Gastrocnemius medialis (tissue), 4 donors: ENCODE data around the gene SMIM9. TPM values are rescaled to one million over a fixed set of nuclear protein-coding genes. Genes with fewer than 3 reads are reported as not detected.

Experiments
- ATAC-seq, 2 donors: fragments of 150-250 bp; one replicate each; pipeline ENCODE4 v1.9.1; 2016
- DNase-seq, 2 donors: peaks; one replicate each; pipeline ENCODE4 v3.0.0-alpha.2; 2019
- H3K27ac ChIP-seq, 4 donors: fragments of 200-600 bp; sonication (generic); 1 replicate in 1 of 4; 2 replicates in 3 of 4; pipeline ENCODE4 v1.5.1; 2016 to 2018; ENCODE audit warnings: mild to moderate bottlenecking in 2 of 4, moderate library complexity in 1 of 4
- H3K27me3 ChIP-seq, 3 donors: fragments of 200-600 bp; sonication (generic) in 2 of 3; 1 replicate in 1 of 3; 2 replicates in 2 of 3; pipeline versions ENCODE4 v1.5.1 to v1.6.0; 2016 to 2019; ENCODE audit warnings: mild to moderate bottlenecking in 1 of 3, moderate library complexity in 1 of 3
- H3K36me3 ChIP-seq, 2 donors: fragments of 200-600 bp; sonication (generic) in 1 of 2; one replicate each; pipeline ENCODE4 v1.5.1; 2017 to 2018
- H3K4me1 ChIP-seq, 2 donors: fragments of 200-600 bp; sonication (generic) in 1 of 2; one replicate each; pipeline ENCODE4 v1.5.1; 2016 to 2017; ENCODE audit warnings: mild to moderate bottlenecking in 2 of 2
- H3K4me3 ChIP-seq, 4 donors: fragments of 200-600 bp; sonication (generic) in 3 of 4; 1 replicate in 1 of 4; 2 replicates in 3 of 4; pipeline ENCODE4 v1.5.1; 2016 to 2019; ENCODE audit warnings: mild to moderate bottlenecking in 2 of 4
- H3K9me3 ChIP-seq, 3 donors: fragments of 200-600 bp; sonication (generic) in 2 of 3; 1 replicate in 1 of 3; 2 replicates in 2 of 3; pipeline ENCODE4 v1.5.1; 2016 to 2019
- POLR2A ChIP-seq, 2 donors: fragments of 450-650 bp; IDR thresholded peaks; one replicate each; pipeline ENCODE4 v1.6.1; 2017; ENCODE audit warnings: antibody characterized with exemption in 2 of 2, mild to moderate bottlenecking in 2 of 2, moderate library complexity in 2 of 2
- in situ Hi-C, 4 donors: fragments of 200-750 bp; cut with MboI; loops; one replicate each; pipeline versions ENCODE4 v1.15.0 to v1.8.0; 2017; ENCODE audit warnings: low sequenced_read_pairs in 4 of 4
- intact Hi-C: fragments of 100-400 bp; cut with DNase I; formaldehyde crosslinking; loops from one replicate; pipeline ENCODE4 v1.15.1; 2023; ENCODE audit warnings: low total_unique reads
- total RNA-seq, 4 donors: library from RNA; depleted of rRNA; stranded (reverse); fragments of >200 nt; gene quantifications; one replicate each; pipeline versions ENCODE4 v1.1.0 to v1.2.3, GENCODE V29; 2016
- TF ChIP-seq, protein P1 (sequence below), 5 experiments: fragments of 450-650 bp in 3 of 5; fragments of 200-600 bp in 2 of 5; sonication (generic) in 2 of 5; IDR thresholded peaks in 4 of 5; conservative IDR thresholded peaks in 1 of 5; 1 replicate in 4 of 5; 2 replicates in 1 of 5; pipeline ENCODE4 v1.5.1; 2016 to 2019; ENCODE audit warnings: antibody characterized with exemption in 5 of 5, mild to moderate bottlenecking in 3 of 5, moderate library complexity in 3 of 5

SMIM9 gene
- total RNA-seq, 4 donors from 2014 or later, result not detected

DNA sequence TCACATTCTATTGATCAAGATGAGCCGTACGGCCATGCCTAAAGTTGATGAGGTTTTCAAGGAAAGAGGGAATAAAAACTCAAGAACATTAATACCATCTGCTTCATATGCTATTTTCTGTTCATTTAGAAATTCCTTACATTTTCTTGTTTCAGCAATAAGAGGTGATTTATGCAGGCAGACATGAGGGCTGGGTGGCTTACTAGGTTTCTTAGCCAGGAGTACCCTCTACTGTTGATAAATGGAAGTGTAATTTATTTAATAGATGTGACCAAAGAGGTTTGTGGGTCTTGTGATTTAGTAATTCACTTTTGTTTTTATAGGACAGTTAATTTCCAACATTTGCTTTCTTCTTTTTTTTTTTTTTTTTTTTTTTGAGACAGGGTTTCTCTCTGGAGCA is 6.4 kb upstream of the SMIM9 start:
- Histone ChIP-seq H3K27me3 (no peaks in the 10 kb centered on the region), H3K36me3 (no peaks in the 10 kb centered on the region), H3K4me1 (no peaks in the 10 kb centered on the region), H3K27ac (no peak overlapping the region), H3K4me3 (no peak overlapping the region), H3K9me3 (no peaks in the 10 kb centered on the region)
- TF ChIP-seq POLR2A (IDR thresholded peaks at IDR 0.05), result no peak
- TF ChIP-seq, protein P1, sequence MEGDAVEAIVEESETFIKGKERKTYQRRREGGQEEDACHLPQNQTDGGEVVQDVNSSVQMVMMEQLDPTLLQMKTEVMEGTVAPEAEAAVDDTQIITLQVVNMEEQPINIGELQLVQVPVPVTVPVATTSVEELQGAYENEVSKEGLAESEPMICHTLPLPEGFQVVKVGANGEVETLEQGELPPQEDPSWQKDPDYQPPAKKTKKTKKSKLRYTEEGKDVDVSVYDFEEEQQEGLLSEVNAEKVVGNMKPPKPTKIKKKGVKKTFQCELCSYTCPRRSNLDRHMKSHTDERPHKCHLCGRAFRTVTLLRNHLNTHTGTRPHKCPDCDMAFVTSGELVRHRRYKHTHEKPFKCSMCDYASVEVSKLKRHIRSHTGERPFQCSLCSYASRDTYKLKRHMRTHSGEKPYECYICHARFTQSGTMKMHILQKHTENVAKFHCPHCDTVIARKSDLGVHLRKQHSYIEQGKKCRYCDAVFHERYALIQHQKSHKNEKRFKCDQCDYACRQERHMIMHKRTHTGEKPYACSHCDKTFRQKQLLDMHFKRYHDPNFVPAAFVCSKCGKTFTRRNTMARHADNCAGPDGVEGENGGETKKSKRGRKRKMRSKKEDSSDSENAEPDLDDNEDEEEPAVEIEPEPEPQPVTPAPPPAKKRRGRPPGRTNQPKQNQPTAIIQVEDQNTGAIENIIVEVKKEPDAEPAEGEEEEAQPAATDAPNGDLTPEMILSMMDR (IDR thresholded peaks at IDR 0.05 in 4 of 5, conservative IDR thresholded peaks at IDR 0.05 in 1 of 5), result peak in 4 of 5 experiments; percentile 22 to 36 (median 24)
- intact Hi-C loops (no loop called here), in situ Hi-C loops (no loop called here)
- DNase-seq, result no peak
- ATAC-seq, result no peak

DNA sequence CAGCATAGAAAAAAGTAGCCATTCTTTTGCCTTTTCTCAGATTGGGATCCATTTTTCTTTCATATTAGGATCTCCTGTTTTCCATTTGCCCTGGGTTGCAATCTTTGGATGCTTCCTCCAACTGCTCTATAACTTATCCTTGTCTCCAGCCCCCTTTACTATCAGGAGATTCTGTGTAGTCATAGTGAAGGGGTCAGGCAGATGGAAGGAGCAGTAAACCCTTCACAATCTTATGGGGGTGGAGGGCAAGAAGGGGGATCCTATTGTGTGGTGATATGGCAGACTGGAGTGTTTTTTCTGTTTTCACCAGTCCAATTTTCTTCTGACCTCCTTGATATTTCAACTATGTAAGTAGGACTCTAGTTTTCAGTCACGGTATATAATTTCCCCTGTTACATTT is 1.7 kb upstream of the SMIM9 start:
- no peaks in the 10 kb centered on the region for H3K4me1 ChIP-seq
- H3K4me3 ChIP-seq, result no peak overlapping the region
- TF ChIP-seq, protein P1 (IDR thresholded peaks at IDR 0.05 in 4 of 5, conservative IDR thresholded peaks at IDR 0.05 in 1 of 5), result no peak
- TF ChIP-seq POLR2A (IDR thresholded peaks at IDR 0.05), result no peak
- in situ Hi-C loops, result no loop called here
- no peaks in the 10 kb centered on the region for H3K36me3 ChIP-seq
- intact Hi-C loops, result no loop called here
- H3K27ac ChIP-seq, result no peak overlapping the region
- no peaks in the 10 kb centered on the region for H3K9me3 ChIP-seq
- no peaks in the 10 kb centered on the region for H3K27me3 ChIP-seq
- no peak for DNase-seq
- ATAC-seq, result no peak

DNA sequence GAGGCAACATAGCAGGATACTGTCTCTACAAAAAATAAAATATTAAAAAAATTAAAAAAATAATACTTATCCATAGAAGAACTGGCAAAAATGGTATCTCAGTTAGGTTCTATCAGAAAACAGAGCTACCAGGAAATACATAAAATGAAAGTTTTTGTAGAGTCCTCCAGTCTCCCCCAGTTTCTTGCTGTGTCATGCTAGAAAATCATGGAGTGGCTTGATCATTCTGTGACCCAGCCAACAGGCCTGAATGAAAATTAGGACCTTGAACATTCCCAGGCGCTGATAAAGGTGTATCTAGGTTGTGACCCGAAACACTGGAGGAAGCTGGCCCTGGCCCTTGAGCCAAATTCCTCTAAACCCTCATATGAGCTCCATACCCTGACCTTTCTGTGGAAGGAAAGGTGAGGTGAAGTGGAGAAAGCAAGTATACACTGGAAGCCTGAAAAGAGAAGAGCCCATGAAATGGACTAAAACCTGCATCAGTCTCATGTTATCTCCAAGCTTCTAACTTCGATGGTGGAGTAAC is 652 bp downstream of the SMIM9 start:
- ATAC-seq, result no peak
- H3K9me3 ChIP-seq, result no peaks in the 10 kb centered on the region
- H3K4me3 ChIP-seq, result no peak overlapping the region
- no peaks in the 10 kb centered on the region for H3K27me3 ChIP-seq
- TF ChIP-seq POLR2A (IDR thresholded peaks at IDR 0.05), result no peak
- TF ChIP-seq, protein P1 (IDR thresholded peaks at IDR 0.05 in 4 of 5, conservative IDR thresholded peaks at IDR 0.05 in 1 of 5), result no peak
- in situ Hi-C loops, result no loop called here
- DNase-seq, result no peak
- H3K4me1 ChIP-seq, result no peaks in the 10 kb centered on the region
- H3K36me3 ChIP-seq, result no peaks in the 10 kb centered on the region
- H3K27ac ChIP-seq, result no peak overlapping the region
- intact Hi-C loops, result no loop called here

DNA sequence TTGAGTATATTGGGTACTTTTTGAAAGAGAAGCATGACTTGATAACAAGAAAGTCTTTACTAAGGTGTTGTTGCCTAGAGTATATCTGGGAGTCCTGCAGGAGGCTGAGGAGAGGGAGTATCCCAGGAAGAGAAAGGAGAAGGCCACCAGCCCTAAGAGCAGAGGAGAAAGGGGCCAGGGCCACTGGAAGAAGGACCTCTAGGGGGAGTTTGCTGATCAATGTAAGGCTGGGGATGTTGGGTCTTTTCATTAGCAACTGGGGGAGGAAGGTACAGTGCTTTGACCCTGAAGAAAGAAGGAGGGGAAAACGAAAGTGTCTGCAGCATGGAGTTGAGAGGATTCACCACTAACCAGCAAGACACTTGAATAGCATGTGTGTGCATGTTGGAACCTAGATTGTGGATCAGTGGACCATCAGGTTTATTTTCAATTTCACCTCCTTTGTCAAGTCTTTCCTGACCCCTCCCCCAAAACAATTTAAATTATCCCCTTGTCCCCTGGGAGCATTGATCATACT is 4.5 kb downstream of the SMIM9 start:
- Histone ChIP-seq H3K36me3 (no peaks in the 10 kb centered on the region), H3K4me3 (no peak overlapping the region), H3K27ac (no peak overlapping the region), H3K27me3 (no peaks in the 10 kb centered on the region), H3K4me1 (no peaks in the 10 kb centered on the region), H3K9me3 (no peaks in the 10 kb centered on the region)
- intact Hi-C loops (no loop called here), in situ Hi-C loops (no loop called here)
- DNase-seq (no peak), ATAC-seq (no peak)
- TF ChIP-seq POLR2A (IDR thresholded peaks at IDR 0.05), result no peak
- TF ChIP-seq, protein P1 (IDR thresholded peaks at IDR 0.05 in 4 of 5, conservative IDR thresholded peaks at IDR 0.05 in 1 of 5), result no peak

DNA sequence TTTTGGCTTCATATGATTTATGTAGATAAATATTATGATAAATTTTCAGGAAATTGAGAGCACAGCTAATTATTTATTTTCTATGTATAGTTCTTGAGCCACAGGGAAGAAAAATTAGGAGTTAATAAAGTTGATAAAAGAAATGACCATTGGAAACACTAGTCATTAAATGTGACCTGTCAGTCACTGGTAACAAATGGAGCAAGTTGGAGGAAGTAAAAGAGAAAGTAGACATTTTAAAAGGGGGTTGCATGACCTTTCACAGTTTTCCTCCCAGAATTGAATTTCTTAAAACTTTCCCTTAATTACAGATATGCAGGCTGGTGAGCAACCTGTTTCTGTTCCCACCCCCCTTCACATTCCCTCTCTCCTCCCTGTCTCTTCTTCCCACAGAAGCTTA is 5.3 kb downstream of the SMIM9 start:
- Histone ChIP-seq H3K36me3 (no peaks in the 10 kb centered on the region), H3K27ac (no peak overlapping the region), H3K4me1 (no peaks in the 10 kb centered on the region), H3K27me3 (no peaks in the 10 kb centered on the region), H3K9me3 (no peaks in the 10 kb centered on the region), H3K4me3 (no peak overlapping the region)
- TF ChIP-seq, protein P1 (IDR thresholded peaks at IDR 0.05 in 4 of 5, conservative IDR thresholded peaks at IDR 0.05 in 1 of 5), result no peak
- no peak for TF ChIP-seq POLR2A (IDR thresholded peaks at IDR 0.05)
- ATAC-seq (no peak), DNase-seq (no peak)
- intact Hi-C loops, result no loop called here
- in situ Hi-C loops, result no loop called here
